ENCODE data around the gene GTF2A1.
A peak's percentile ranks its signal among the peaks of the same experiment; 100 is the strongest.

GTF2A1 gene

GRCh38 chr14:81176241-81176640 lies 44.5 kb downstream of the GTF2A1 start:
- in situ Hi-C loops (cut with MboI; ENCODE audit: low pct_unique_long_range_greater_than_20kb, low sequenced_read_pairs, unreplicated experiment): no loop called here

GRCh38 chr14:81172881-81173280 lies 47.9 kb downstream of the GTF2A1 start:
- in situ Hi-C loops (cut with MboI; ENCODE audit: low pct_unique_long_range_greater_than_20kb, low sequenced_read_pairs, unreplicated experiment): no loop called here
- DNase-seq (ENCODE audit: low spot score): no peak
- no peak for TF ChIP-seq CTCF (IDR thresholded peaks at IDR 0.05; ENCODE audit: extremely low read depth, insufficient read depth, missing control alignments)

More at GRCh38 chr14:81176241-81176640, 44.5 kb downstream of the GTF2A1 start:
- no peak for DNase-seq (ENCODE audit: low spot score)
- no peak for TF ChIP-seq CTCF (IDR thresholded peaks at IDR 0.05; ENCODE audit: extremely low read depth, insufficient read depth, missing control alignments)

- in situ Hi-C loops (cut with MboI; ENCODE audit: low pct_unique_long_range_greater_than_20kb, low sequenced_read_pairs, unreplicated experiment): no loop called here
- no peak for DNase-seq (ENCODE audit: low spot score)
- no peak for TF ChIP-seq CTCF (IDR thresholded peaks at IDR 0.05; ENCODE audit: extremely low read depth, insufficient read depth, missing control alignments)
These were observed 48.4 kb downstream of the GTF2A1 start for GRCh38 chr14:81172353-81172752.

- in situ Hi-C loops (cut with MboI; ENCODE audit: low pct_unique_long_range_greater_than_20kb, low sequenced_read_pairs, unreplicated experiment): no loop called here
- DNase-seq (ENCODE audit: low spot score): no peak
- TF ChIP-seq CTCF (IDR thresholded peaks at IDR 0.05; ENCODE audit: extremely low read depth, insufficient read depth, missing control alignments): no peak
These were observed 49.9 kb downstream of the GTF2A1 start for GRCh38 chr14:81170829-81171195.

- in situ Hi-C loops (cut with MboI; ENCODE audit: low pct_unique_long_range_greater_than_20kb, low sequenced_read_pairs, unreplicated experiment): no loop called here
- peak; percentile 77 for DNase-seq (ENCODE audit: low spot score)
- peak; percentile 79 for TF ChIP-seq CTCF (IDR thresholded peaks at IDR 0.05; ENCODE audit: extremely low read depth, insufficient read depth, missing control alignments)
These were observed 50.5 kb downstream of the GTF2A1 start for GRCh38 chr14:81170104-81170828.

GRCh38 chr14:81169711-81170103 lies 51.1 kb downstream of the GTF2A1 start:
- TF ChIP-seq CTCF (IDR thresholded peaks at IDR 0.05; ENCODE audit: extremely low read depth, insufficient read depth, missing control alignments): no peak
- in situ Hi-C loops (cut with MboI; ENCODE audit: low pct_unique_long_range_greater_than_20kb, low sequenced_read_pairs, unreplicated experiment): loop anchor here (10.0 kb wide), 1 partner anchor 185 kb away; no protein-coding TSS in a partner anchor
- no peak for DNase-seq (ENCODE audit: low spot score)
